Adrenal gland (tissue), 5 donors: ENCODE results near the gene RAD23A.

Experiments used
- CTCF ChIP-seq, 6 experiments: fragments of 450-650 bp in 4 of 6; fragments of 200-600 bp in 2 of 6; sonication (generic) in 1 of 6; IDR thresholded peaks; 1 replicate in 5 of 6; 2 replicates in 1 of 6; pipeline versions ENCODE4 v1.5.1 to v1.8.0; 2016 to 2021; ENCODE audit warnings: antibody characterized with exemption in 6 of 6, mild to moderate bottlenecking in 2 of 6, moderate library complexity in 1 of 6
- POLR2A ChIP-seq, 2 donors: fragments of 450-650 bp; IDR thresholded peaks; one replicate each; pipeline ENCODE4 v1.6.1; 2017; ENCODE audit warnings: antibody characterized with exemption in 2 of 2, mild to moderate bottlenecking in 2 of 2, moderate library complexity in 1 of 2
- donor health status: DM: no; HTN: no; CAD: no.

GRCh38 chr19:12933287-12934072 is 12.2 kb upstream of the RAD23A start, which contains the start of gene FARSA:
- TF ChIP-seq CTCF (IDR thresholded peaks at IDR 0.05) (no peak), POLR2A (IDR thresholded peaks at IDR 0.05) (peak in 1 of 2 donors; percentile 73)
